GM18505 (cell line): ENCODE measurements around the gene DSCAM.
"Not testable (repeated sequence)": the region's sequence is repeated elsewhere in the genome, so short reads cannot be mapped to it uniquely, and the experiment has no call there.

Experiments used
- ATAC-seq: cut with Tn5 transposase; IDR thresholded peaks from one replicate; pipeline ENCODE4 v1.9.1; 2021; ENCODE audit not compliant: unreplicated experiment
- POLR2A ChIP-seq: IDR thresholded peaks from 4 replicates; pipeline ENCODE4 v1.6.1; 2011; ENCODE audit warnings: borderline replicate concordance; ENCODE audit not compliant: insufficient read depth, insufficient read length; ENCODE audit errors: extremely low read depth

DSCAM gene

DNA sequence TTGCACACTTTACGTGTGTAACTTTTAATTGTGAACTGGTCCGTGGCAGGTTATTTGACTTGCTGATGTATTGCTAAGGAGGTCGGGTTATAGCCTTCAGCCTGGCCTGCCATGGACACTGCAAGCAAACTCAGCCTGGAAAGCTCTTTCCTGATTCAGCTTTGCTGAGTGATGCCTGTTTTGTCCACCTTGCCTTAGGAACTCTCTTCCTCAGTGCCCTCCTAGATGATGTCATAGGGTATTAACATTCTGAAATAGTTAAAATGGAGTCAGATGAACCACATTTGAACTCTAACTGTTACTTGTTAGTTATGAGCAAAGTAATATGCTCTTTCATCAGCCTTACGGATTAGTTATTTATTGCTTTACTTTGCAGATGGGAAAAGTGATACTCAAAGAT lies 533.7 kb downstream of the DSCAM start:
- no peak for TF ChIP-seq POLR2A
- no peak for ATAC-seq

DNA sequence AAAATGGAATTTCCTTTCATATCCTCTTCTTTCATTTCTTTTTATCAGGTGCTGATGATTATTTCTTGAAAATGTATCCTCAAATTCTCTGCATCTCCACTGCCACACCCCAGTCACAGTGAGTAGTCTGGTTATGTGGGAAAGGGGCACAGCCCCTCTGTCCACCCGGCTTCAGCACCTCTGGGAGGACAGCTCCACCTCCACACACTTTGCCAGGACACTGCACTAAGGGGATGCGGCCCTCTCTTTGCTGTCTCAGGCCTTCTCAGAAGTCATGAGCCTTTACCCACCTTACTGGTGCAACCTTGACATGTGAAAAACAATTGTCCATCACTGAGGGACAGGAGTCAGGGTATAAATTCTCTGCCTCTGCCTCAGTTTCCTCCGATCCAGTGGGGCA lies 546.7 kb downstream of the DSCAM start:
- TF ChIP-seq POLR2A, result no peak
- no peak for ATAC-seq

DNA sequence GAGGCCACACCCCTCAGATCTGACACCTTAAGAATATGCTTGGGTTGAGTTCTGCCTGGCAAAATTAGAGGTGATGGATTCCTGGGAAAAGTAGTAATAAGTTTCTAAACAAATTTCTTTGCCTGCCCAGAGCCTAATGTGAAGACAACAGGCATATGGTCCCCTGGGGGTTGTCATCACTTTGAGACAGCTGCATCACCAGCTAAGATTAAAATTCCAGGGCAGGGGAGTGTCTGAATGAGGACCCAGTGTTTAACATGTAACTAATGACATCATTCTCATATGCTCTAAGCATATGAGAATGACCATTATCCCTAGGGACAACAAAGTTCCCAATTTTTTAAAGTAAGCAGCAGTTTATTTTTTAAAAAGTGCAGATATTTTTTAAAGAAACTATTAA lies 547.5 kb downstream of the DSCAM start:
- ATAC-seq, result no peak

DNA sequence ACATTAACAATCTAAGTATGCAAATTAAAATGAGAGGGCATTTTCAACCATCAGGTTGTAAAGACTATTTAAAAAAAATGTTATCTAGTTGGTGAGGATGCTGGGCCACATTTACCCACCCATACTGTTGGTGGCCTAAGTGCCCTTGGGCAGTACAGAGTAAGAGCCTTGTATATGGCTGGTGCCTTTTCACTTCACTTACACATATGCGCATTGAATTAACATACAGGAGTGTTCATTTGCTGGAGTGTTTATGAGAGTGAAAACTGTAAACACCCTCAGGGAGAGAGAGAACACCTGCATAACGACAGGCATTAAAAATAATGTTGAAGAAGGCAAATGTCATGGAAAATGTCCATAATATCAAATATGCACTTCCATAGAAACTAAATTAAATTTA lies 552.6 kb downstream of the DSCAM start:
- no peak for ATAC-seq
- no peak for TF ChIP-seq POLR2A

More for the DNA sequence above, 547.5 kb downstream of the DSCAM start:
- TF ChIP-seq POLR2A, result no peak

DNA sequence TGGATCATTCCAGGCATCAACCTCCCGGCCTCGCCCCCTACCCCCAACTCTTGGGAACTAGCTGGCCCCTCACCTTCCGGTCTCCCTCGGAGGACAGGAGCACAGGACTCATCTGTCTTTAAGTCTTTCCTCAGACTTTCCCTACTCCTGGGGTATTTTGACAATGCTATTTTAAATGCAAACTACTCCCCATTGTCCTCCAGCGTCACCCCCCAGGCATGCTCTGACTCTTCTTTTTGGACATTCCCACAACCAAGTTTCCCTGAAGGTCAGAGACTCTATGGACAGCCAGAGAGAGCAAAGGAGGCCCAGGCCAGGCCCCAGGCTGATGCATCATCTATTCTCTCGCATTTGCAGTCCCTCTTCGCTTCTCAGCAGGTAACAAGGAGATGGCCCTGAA lies 555.4 kb downstream of the DSCAM start:
- no peak for ATAC-seq
- TF ChIP-seq POLR2A, result no peak

DNA sequence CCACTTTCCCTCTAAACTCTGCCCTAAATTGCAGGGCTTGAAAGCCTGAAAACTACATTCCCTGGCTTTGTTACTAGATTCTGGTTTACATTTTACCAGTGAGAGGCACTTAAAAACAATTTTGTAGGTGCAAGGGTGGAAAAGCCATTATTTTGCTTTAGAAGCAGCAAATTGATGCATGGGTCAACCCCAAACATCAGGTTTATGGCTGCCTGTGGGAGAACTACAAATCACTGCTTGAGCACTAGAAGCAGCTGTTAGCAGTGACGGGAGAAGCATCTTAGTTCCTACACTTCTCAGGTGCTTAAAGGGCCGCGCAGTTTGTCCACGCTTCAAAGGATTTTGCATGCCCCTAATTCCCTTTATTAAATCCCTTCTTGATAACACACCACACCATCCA lies 562.5 kb downstream of the DSCAM start:
- no peak for TF ChIP-seq POLR2A
- no peak for ATAC-seq

DNA sequence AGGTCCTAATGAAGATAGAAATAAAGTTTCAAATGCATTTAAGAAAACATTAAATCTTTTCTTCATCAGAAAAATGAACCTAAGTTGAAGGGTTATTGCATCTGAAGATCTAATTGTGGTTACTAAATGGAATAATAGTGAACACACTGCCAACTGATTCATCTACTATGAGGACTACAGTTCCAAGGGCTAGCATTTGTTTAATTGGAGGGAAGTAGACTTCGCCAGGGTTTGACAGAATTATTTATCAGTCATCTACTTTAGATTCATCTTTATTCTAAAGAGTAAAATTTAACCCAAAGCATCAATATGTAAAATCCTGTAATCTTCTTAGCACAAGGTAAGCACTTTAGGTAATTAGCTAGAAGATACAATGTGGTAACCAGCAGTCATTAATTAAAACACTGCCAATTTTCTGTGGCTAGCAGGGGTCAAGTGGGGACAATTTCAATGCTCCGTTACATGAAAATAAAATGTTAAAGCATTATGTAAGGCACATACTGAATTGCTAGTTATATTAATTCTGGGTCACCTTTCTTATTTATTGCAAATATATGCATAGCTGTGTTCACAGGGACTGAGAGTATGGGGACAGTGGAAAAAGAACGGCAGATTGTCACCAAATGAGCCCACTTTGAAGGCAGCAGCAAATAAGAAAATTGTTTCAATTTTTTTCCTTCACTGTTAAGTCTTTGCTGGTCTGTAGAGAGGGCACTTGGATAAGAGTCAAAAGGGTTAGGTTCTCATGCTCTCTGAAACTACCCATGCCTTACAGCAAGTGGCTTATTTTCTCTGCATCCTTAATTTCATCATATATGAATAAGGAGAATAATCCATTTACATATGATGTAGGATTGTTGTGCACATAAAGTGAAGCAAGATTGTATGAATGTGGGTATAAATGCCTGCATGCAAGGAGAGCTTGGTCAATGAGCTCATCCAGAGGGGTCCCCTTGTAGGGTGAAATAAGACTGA lies 563.8 kb downstream of the DSCAM start:
- no peak for TF ChIP-seq POLR2A
- ATAC-seq, result no peak

DNA sequence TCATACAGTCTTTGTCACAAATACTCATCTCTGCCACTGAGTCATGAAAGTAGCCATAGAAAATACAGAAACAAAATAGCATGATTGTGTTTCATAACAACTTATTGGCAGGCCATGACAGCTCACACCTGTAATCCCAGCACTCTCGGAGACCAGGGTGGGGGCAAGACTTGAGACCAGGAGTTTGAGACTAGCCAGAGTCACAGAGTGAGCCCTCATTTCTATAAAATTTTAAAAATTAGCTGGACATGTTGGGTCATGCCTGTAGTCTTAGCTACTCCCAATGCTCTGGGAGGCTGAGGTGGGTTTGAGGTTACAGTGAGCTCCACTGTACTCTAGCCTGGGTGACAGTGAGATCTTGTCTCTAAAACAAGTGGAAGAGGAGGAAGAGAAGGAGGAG lies 568.6 kb downstream of the DSCAM start:
- TF ChIP-seq POLR2A, result no peak
- ATAC-seq, result no peak

DNA sequence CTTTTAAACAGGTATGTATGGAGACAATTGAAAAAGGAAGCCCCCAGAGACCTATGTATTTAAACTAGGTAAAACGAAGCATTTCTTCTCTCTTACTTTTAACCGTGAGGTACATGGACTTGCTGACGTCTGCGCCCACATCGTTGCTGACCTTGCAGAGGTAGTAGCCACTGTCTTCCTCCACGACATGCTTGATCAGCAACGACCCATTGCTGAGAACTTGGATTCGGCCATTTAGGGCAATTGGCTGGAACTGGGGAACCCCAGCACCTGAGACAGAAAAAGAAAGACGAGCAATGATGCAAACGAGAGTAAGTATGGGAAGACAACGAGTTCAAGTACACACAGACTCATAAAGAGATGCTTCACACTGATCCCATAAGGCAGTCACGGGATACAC lies 571.0 kb downstream of the DSCAM start:
- TF ChIP-seq POLR2A, result no peak
- no peak for ATAC-seq

DNA sequence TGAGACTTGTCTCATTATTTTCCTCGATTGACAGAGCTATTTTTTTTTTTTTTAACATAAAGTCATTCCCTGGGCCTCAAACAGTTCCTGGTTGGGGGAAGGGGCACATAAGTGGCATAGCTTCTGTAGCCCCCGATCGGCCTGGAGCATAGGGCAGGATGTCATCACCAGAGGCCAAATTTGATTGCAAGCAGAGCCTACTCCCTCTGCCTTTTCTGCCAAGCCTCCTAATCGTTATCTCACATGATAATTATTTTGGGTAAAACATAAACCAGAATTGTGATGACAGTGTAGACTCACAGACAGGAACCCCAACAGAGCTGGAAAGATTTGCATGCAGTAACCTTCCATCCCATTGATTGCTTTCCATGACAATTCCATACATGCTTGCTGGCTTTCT lies 574.9 kb downstream of the DSCAM start:
- no peak for TF ChIP-seq POLR2A
- ATAC-seq, result no peak

DNA sequence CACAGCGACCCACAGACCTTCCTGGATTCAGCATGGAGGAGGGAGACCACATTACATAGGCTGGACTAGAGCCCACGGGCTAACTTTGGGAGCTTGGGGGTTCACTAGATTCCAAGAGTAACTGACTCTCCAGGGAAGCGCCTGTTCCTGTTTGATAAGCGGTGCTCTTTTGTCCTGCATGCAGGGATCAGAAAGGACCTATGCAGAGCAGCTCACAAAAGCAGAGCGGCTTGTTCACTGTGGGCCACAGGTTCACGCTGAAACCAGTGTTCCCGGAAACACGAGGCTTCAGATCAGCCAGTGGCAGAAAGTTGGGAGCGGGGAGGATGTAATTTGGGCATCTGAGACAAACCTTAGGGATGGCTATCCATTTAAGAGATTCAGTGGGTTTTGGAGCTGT lies 575.8 kb downstream of the DSCAM start:
- TF ChIP-seq POLR2A, result no peak
- ATAC-seq, result no peak

DNA sequence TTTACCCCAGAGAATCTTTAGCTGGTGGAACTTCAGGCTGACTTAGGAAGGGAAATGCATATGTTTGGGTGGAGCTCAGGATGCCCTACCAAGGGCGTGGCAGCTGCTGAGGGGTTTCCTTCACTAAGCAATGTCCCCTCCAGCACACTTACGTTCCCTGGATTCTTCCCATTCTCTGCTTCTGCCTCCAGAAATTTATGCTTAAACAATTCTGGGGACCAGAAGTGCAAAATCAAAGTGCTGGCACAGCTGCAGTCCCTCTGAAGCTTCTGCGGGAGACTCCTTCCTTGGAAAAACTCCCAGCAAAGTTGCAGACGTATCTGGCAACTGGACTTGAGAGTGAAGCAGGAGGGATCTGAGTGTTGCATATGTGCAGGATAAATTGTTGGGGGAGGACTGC lies 576.9 kb downstream of the DSCAM start:
- TF ChIP-seq POLR2A, result no peak
- no peak for ATAC-seq

DNA sequence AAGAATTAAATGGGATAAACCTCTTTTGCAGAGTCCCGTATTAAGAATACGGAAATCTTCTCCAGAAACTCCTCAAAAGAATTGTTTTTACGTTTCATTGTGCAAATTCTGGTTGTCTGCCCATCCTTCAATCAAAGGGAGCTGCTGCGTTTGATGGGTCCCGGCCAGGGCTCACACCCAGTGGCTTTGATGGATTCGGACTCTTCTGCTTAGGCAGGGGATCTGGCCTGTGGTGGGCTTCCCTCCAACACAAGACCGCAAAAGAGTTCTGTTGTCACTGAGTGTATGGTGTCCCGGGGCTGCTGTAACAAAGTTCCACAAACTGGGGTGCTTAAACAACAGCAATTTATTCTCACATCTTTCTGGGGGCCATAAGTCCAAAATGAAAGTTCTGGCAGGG lies 577.7 kb downstream of the DSCAM start:
- no peak for ATAC-seq
- TF ChIP-seq POLR2A, result no peak

DNA sequence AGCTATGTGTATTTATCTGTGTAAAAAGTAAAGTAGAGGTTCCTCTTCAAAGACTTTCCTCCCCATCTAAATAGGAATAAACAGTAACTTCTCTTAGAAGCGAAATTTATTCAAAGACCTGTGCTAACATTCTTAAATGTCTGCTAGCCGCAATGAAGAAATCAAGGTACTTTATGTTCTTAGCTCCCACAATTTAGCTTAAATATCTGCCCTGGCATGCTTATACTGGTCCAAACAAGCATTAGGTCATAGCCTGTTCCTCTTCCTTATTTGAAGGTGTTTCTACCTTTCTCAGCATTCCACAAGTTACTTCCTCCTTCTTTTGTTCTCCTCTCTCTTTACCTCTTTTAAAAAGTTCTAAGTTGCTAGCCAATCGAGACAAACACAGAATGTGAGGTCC lies 588.5 kb downstream of the DSCAM start:
- ATAC-seq, result not testable (repeated sequence)
